ENCODE results near the gene ZNF414. TPM values are rescaled to one million over a fixed set of nuclear protein-coding genes. Genes with fewer than 3 reads are reported as not detected.

The ZNF414 gene
- total RNA-seq, 1 donor from 2014 or later, result 23.6 TPM

DNA sequence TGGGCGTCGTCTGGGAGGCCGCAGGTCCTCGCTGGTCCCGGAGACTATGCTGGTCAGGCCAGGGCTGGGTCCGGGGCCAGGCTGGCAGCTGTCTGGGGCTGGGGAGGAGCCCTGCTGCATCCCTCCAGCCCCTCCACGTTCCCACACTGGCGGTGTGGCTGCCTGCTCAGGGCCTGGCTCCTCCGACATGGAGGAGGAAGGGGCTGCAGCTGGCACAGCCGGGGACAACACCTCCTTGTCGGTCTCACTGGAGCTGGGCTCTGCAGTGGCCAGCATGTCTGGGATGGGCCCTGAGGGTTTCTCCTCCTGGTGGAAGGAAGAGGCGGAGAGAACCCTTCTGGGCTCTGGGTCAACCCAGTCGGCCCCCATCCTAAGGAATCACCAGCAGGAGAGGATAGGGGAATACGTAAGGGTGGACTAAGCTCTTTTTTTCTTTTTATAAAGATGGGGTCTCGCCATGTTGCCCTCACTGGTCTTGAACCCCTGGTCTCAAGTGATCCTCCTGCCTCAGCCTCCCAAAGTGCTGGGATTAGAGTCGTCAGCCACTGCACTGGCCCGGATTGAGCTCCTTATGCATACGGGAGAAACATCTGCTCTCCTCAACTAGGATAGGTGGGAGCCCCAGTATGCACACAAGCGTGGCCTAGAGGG, 806 bp downstream of the ZNF414 start:
- Mint-ChIP-seq H3K4me3 (ENCODE audit: low read depth) (peak overlapping the region; percentile 93), H3K27ac (peak overlapping the region; percentile 99), H3K4me1 (ENCODE audit: low read depth) (peaks cover 33% of the 10 kb centered on the region), H3K9me3 (no peaks in the 10 kb centered on the region), H3K36me3 (ENCODE audit: low read depth) (peaks cover 17% of the 10 kb centered on the region), H3K27me3 (ENCODE audit: low read depth) (no peaks in the 10 kb centered on the region)
- intact Hi-C loops (cut with micrococcal nuclease), result loop anchor here (10.0 kb wide), 1 partner anchor 98 kb away; the partner anchor contains the start of gene MARCHF2
- DNase-seq (ENCODE audit: low spot score), result no peak

DNA sequence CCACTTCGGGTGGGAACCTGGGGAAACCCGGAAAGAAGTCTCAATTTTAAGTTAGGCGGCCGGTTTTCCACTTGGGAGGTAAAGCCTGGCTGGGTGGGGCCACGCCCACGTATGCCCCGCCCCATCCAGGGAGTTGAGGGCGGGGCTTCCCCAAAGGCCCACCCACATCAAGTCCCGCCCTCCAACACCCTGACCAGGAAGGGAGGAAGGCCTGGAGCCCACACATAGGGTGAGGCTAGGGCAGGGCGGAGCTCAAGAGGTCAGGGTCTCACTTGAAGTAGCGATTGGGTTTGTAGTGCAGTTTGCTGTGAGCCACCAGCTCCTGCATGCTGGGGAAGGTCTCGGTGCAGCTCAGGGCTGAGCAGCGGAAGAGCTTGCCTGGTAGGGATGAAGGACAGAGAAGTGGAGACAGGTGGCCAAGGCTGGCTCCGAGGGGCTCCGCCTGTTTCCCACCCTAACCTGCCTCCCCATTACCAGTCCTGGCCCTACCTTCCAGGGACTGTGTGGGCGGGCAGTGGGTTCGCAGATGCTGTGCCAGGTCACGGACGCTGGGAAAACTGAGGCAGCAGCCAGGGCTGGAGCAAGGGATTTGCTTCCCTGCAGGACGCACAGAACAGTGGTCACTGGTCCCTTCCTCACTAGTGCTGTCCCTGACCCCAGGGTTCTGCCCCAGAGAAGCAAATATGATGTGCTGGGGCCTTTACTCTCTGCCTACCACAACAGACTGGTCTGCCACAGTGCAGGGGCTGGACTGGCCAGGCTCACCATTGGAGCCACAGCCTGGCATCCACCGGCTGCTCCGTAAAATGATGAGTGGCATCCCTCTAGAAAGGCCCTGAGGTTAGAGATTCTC, 1.6 kb downstream of the ZNF414 start:
- peaks cover 17% of the 10 kb centered on the region for H3K36me3 Mint-ChIP-seq (ENCODE audit: low read depth)
- peak overlapping the region; percentile 69 for H3K4me3 Mint-ChIP-seq (ENCODE audit: low read depth)
- intact Hi-C loops (cut with micrococcal nuclease), result loop anchor here (10.0 kb wide), 1 partner anchor 98 kb away; the partner anchor contains the start of gene MARCHF2
- DNase-seq (ENCODE audit: low spot score), result no peak
- peak overlapping the region; percentile 71 for H3K27ac Mint-ChIP-seq
- peaks cover 25% of the 10 kb centered on the region for H3K4me1 Mint-ChIP-seq (ENCODE audit: low read depth)
- no peaks in the 10 kb centered on the region for H3K9me3 Mint-ChIP-seq
- H3K27me3 Mint-ChIP-seq (ENCODE audit: low read depth), result no peaks in the 10 kb centered on the region

GRCh38 chr19:8511573-8512101, 2.3 kb downstream of the ZNF414 start:
- Mint-ChIP-seq H3K36me3 (ENCODE audit: low read depth) (peaks cover 17% of the 10 kb centered on the region), H3K4me1 (ENCODE audit: low read depth) (peaks cover 23% of the 10 kb centered on the region), H3K27ac (no peak overlapping the region), H3K27me3 (ENCODE audit: low read depth) (no peaks in the 10 kb centered on the region), H3K4me3 (ENCODE audit: low read depth) (no peak overlapping the region), H3K9me3 (no peaks in the 10 kb centered on the region)
- intact Hi-C loops (cut with micrococcal nuclease), result loop anchor here (10.0 kb wide), 1 partner anchor 97 kb away; the partner anchor contains the start of gene MARCHF2
- no peak for DNase-seq (ENCODE audit: low spot score)

DNA sequence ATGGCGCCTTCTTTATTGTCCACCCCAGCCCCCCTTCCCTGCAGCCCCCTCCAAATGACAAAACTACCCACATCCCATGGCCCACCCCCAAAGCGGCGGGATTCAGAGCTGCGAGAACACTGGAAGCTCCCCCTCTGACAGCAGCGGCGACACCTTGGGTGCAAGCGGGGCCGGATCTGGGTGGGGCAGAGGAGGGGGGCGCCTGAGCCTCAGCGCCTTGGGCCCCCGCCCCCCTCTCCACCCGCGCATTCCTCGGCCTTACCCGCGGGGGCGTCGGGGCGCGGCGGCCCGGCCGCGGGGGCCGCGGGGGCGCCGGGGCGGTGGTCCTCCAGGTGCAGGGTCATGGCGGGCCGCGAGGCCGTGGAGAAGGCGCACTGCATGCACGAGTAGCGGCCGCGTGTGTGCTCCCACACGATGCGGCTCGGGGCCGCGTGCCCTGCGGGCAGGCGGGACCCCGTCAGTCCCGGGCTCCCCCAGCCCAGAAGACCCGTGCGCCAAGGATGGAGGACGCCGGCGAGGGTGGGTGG, 3.3 kb downstream of the ZNF414 start:
- no peak for DNase-seq (ENCODE audit: low spot score)
- H3K27me3 Mint-ChIP-seq (ENCODE audit: low read depth), result no peaks in the 10 kb centered on the region
- intact Hi-C loops (cut with micrococcal nuclease), result loop anchor here (10.0 kb wide), 1 partner anchor 96 kb away; the partner anchor contains the start of gene MARCHF2
- H3K4me1 Mint-ChIP-seq (ENCODE audit: low read depth), result peaks cover 23% of the 10 kb centered on the region
- H3K9me3 Mint-ChIP-seq, result no peaks in the 10 kb centered on the region
- peaks cover 17% of the 10 kb centered on the region for H3K36me3 Mint-ChIP-seq (ENCODE audit: low read depth)
- no peak overlapping the region for H3K4me3 Mint-ChIP-seq (ENCODE audit: low read depth)
- H3K27ac Mint-ChIP-seq, result no peak overlapping the region

- H3K4me1 Mint-ChIP-seq (ENCODE audit: low read depth), result peaks cover 5% of the 10 kb centered on the region
- H3K27ac Mint-ChIP-seq, result no peak overlapping the region
- H3K27me3 Mint-ChIP-seq (ENCODE audit: low read depth), result no peaks in the 10 kb centered on the region
- intact Hi-C loops (cut with micrococcal nuclease), result loop anchor here (5.0 kb wide), 1 partner anchor 144 kb away; the partner anchor contains the start of gene ANGPTL4
- H3K36me3 Mint-ChIP-seq (ENCODE audit: low read depth), result peaks cover 2% of the 10 kb centered on the region
- DNase-seq (ENCODE audit: low spot score), result no peak
- H3K4me3 Mint-ChIP-seq (ENCODE audit: low read depth), result peak overlapping the region; percentile 86
- H3K9me3 Mint-ChIP-seq, result no peaks in the 10 kb centered on the region
Observed at GRCh38 chr19:8506402-8506957, 7.5 kb downstream of the ZNF414 start.

- no peaks in the 10 kb centered on the region for H3K9me3 Mint-ChIP-seq
- peak overlapping the region; percentile 86 for H3K4me3 Mint-ChIP-seq (ENCODE audit: low read depth)
- H3K36me3 Mint-ChIP-seq (ENCODE audit: low read depth), result peaks cover 2% of the 10 kb centered on the region
- peak overlapping the region; percentile 73 for H3K27ac Mint-ChIP-seq
- peak; percentile 58 for DNase-seq (ENCODE audit: low spot score)
- no peaks in the 10 kb centered on the region for H3K27me3 Mint-ChIP-seq (ENCODE audit: low read depth)
- intact Hi-C loops (cut with micrococcal nuclease), result loop anchor here (5.0 kb wide), 1 partner anchor 144 kb away; the partner anchor contains the start of gene ANGPTL4
- peaks cover 5% of the 10 kb centered on the region for H3K4me1 Mint-ChIP-seq (ENCODE audit: low read depth)
Observed at GRCh38 chr19:8505680-8506401, 8.1 kb downstream of the ZNF414 start.

DNA sequence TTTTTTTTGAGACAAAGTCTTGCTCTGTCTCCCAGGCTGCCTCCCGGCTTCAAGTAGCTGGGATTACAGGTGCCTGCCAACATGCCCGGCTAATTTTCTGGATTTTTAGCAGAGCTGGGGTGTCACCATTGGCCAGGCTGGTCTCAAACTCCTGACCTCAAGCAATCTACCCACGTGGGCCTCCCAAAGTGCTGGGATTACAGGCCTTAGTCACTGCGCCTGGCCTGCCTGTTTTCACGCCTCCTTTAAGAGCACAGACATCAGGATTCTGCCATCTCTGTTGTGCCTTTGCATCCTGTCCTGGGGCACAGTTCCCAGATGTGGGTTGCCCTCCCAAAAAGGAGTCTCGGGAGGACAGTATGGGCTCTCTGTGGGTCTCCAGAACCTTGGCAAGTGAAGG, 9.0 kb downstream of the ZNF414 start:
- intact Hi-C loops (cut with micrococcal nuclease), result loop anchor here (5.0 kb wide), 1 partner anchor 143 kb away; the partner anchor contains the start of gene ANGPTL4
- no peak for DNase-seq (ENCODE audit: low spot score)
- Mint-ChIP-seq H3K27me3 (ENCODE audit: low read depth) (no peaks in the 10 kb centered on the region), H3K4me1 (ENCODE audit: low read depth) (peaks cover 9% of the 10 kb centered on the region), H3K36me3 (ENCODE audit: low read depth) (peaks cover 2% of the 10 kb centered on the region), H3K9me3 (no peaks in the 10 kb centered on the region), H3K27ac (no peak overlapping the region), H3K4me3 (ENCODE audit: low read depth) (peak overlapping the region; percentile 73)

GRCh38 chr19:8504171-8504570, 9.8 kb downstream of the ZNF414 start:
- peaks cover 9% of the 10 kb centered on the region for H3K4me1 Mint-ChIP-seq (ENCODE audit: low read depth)
- no peaks in the 10 kb centered on the region for H3K9me3 Mint-ChIP-seq
- H3K27ac Mint-ChIP-seq, result no peak overlapping the region
- H3K27me3 Mint-ChIP-seq (ENCODE audit: low read depth), result no peaks in the 10 kb centered on the region
- intact Hi-C loops (cut with micrococcal nuclease), result no loop called here
- DNase-seq (ENCODE audit: low spot score), result no peak
- peak overlapping the region; percentile 45 for H3K4me3 Mint-ChIP-seq (ENCODE audit: low read depth)
- H3K36me3 Mint-ChIP-seq (ENCODE audit: low read depth), result no peaks in the 10 kb centered on the region

DNA sequence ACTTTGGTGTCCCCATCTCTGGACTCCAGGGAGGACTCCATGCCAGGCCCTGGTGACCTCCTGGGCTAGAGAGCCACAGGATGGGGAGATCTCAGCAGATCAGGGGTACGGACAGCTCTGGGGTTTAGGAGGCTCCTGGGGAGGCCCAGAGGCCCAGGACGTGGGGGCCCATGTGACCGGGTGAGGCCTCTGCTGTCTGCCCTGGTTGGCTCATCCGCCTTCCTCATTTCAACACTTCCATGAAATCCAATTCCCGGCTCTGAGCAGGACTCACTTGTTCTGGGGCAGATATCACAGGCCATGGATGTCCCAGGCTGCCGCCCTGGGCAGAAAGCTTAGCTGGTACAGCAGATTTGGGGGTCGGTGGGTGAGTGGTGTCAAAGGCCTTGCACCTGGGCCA, 10.5 kb downstream of the ZNF414 start:
- H3K9me3 Mint-ChIP-seq, result no peaks in the 10 kb centered on the region
- no peaks in the 10 kb centered on the region for H3K27me3 Mint-ChIP-seq (ENCODE audit: low read depth)
- H3K36me3 Mint-ChIP-seq (ENCODE audit: low read depth), result no peaks in the 10 kb centered on the region
- H3K4me3 Mint-ChIP-seq (ENCODE audit: low read depth), result no peak overlapping the region
- intact Hi-C loops (cut with micrococcal nuclease), result no loop called here
- no peak overlapping the region for H3K27ac Mint-ChIP-seq
- peaks cover 9% of the 10 kb centered on the region for H3K4me1 Mint-ChIP-seq (ENCODE audit: low read depth)
- DNase-seq (ENCODE audit: low spot score), result no peak

DNA sequence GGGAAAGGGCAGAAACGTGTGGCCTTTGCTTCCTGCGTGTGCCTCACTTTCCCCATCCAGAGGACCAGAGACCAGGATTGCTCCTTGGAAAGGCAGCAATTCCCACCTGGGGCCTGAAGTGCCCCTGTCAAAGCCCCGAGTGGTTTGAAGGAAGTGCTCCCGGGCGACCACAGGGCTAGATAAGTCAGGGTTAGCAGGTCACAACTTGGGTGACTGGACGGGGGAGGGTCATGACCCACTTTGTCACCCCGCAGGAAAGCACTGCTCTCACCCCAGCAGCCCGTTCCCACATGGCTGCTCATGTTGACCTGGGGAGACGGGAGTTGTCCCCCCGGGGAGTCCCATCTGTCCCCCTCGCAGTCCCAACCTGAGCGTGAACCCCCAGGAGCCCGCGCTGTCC, 12.0 kb downstream of the ZNF414 start:
- no peak for DNase-seq (ENCODE audit: low spot score)
- Mint-ChIP-seq H3K27me3 (ENCODE audit: low read depth) (no peaks in the 10 kb centered on the region), H3K27ac (no peak overlapping the region), H3K36me3 (ENCODE audit: low read depth) (no peaks in the 10 kb centered on the region), H3K9me3 (no peaks in the 10 kb centered on the region), H3K4me3 (ENCODE audit: low read depth) (no peak overlapping the region), H3K4me1 (ENCODE audit: low read depth) (peaks cover 9% of the 10 kb centered on the region)
- intact Hi-C loops (cut with micrococcal nuclease), result no loop called here

DNA sequence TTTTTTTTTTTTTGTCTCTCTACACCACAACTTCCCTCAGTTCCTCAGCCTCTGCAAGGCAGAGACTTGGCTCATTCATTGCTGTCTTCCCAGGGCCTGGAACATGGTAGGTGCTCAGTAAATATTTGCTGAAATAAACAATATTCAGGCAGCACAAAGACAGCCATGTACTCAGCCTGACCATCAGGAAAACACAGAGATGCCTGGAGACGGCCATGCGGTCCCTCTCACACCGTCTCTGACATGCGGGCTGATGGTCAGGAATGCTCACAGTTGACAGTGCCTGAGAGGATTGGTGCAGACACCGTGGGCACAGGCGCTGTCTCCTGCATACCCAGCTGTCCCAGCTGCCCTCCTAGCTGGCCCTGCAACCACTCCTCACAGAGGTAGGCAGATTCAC, 12.5 kb downstream of the ZNF414 start:
- DNase-seq (ENCODE audit: low spot score), result no peak
- peaks cover 9% of the 10 kb centered on the region for H3K4me1 Mint-ChIP-seq (ENCODE audit: low read depth)
- H3K9me3 Mint-ChIP-seq, result no peaks in the 10 kb centered on the region
- H3K27me3 Mint-ChIP-seq (ENCODE audit: low read depth), result no peaks in the 10 kb centered on the region
- intact Hi-C loops (cut with micrococcal nuclease), result no loop called here
- H3K36me3 Mint-ChIP-seq (ENCODE audit: low read depth), result no peaks in the 10 kb centered on the region
- no peak overlapping the region for H3K4me3 Mint-ChIP-seq (ENCODE audit: low read depth)
- H3K27ac Mint-ChIP-seq, result no peak overlapping the region

- intact Hi-C loops (cut with micrococcal nuclease), result no loop called here
- H3K4me1 Mint-ChIP-seq (ENCODE audit: low read depth), result peaks cover 5% of the 10 kb centered on the region
- no peak for DNase-seq (ENCODE audit: low spot score)
- H3K27ac Mint-ChIP-seq, result no peak overlapping the region
- no peak overlapping the region for H3K4me3 Mint-ChIP-seq (ENCODE audit: low read depth)
- no peaks in the 10 kb centered on the region for H3K9me3 Mint-ChIP-seq
- no peaks in the 10 kb centered on the region for H3K27me3 Mint-ChIP-seq (ENCODE audit: low read depth)
- H3K36me3 Mint-ChIP-seq (ENCODE audit: low read depth), result no peaks in the 10 kb centered on the region
Observed at GRCh38 chr19:8500158-8500557, 13.8 kb downstream of the ZNF414 start.

Data from activated T-helper 2 cell treated with anti-CD3 and anti-CD28 coated beads, Interferon-gamma antibody, Interleukin-2, Interleukin-4, amounts not matched to agents 10 μg/mL and 5 μg/mL and 100 μg/mL, durations not matched to agents 14 hours and 24 hours and 36 hours (primary cell).